ENCODE data around the gene RADIL.

GRCh38 chr7:4836206-4836661 is 47.3 kb downstream of the RADIL start:
- TF ChIP-seq BHLHE40 (IDR thresholded peaks at IDR 0.05; ENCODE audit: borderline replicate concordance) (no peak), FOXM1 (IDR thresholded peaks at IDR 0.05; ENCODE audit: borderline replicate concordance) (no peak), ARNT (IDR thresholded peaks at IDR 0.05) (no peak), SUZ12 (IDR thresholded peaks at IDR 0.05) (no peak), L3MBTL2 (conservative IDR thresholded peaks at IDR 0.05) (no peak), ELF4 (IDR thresholded peaks at IDR 0.05) (no peak), SP1 (IDR thresholded peaks at IDR 0.05) (no peak), FOXK2 (IDR thresholded peaks at IDR 0.05) (no peak), LEF1 (IDR thresholded peaks at IDR 0.05; ENCODE audit: borderline replicate concordance) (no peak), PKNOX1 (IDR thresholded peaks at IDR 0.05) (no peak), TARDBP (IDR thresholded peaks at IDR 0.05) (no peak), HDGF (IDR thresholded peaks at IDR 0.05; ENCODE audit: borderline replicate concordance) (no peak), ZNF384 (IDR thresholded peaks at IDR 0.05) (no peak), NFRKB (IDR thresholded peaks at IDR 0.05) (no peak)

All from HEK293T (cell line).